Activated CD8-positive, alpha-beta memory T cell treated with anti-CD3 and anti-CD28 coated beads for 48 hours (primary cell): ENCODE measurements around the gene HLF.

ENCODE experiments used
- DNase-seq, 3 experiments: peaks; one replicate each; pipeline ENCODE4 v3.0.0-alpha.2; 2020; ENCODE audit warnings: low read depth in 2 of 3, low spot score in 2 of 3

HLF gene

DNA sequence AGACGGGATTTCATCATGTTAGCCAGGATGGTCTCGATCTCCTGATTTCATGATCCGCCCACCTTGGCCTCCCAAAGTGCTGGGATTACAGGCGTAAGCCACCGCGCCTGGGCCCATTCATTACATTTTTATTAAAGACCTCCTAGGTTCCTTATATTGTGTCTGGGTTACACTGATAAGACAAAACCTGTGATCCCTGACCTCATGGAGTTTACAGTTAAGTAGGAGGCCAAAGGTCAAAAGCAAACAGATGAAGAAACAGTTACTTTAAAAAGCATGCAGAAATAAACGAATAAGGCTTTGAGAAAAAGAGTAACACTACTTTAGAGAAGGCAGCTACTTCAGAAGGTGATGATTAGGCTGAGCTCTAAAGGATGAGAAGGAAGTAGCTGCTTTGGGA lies 14.9 kb upstream of the HLF start:
- no peak for DNase-seq

- no peak for DNase-seq
Measured at GRCh38 chr17:55254375-55254774, 10.4 kb upstream of the HLF start.

DNA sequence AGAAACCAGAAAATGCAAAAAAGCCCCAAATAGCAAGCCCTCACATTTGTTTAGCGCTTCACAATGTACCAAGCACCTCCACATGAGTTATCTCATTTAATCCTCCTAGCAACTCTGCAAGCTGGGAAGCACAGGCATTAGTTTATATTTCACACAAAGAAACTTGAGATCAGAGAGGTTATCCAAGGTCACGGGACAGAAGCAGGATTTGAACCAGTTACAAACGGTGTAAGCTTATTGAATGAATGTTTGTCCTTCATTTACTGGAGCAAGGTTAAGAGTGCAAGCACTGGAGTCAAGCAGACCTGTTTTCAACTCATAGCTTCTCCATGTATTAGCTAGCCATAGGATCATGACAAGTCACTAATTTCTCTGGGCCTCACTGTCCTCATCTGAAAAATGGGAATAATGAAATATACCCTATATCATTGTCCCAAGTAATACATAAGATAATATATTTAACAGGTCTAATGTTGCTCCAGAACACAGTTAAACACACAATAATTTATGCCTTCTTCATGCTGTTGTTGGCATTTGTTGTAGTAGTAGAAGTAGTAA lies 6.1 kb upstream of the HLF start:
- DNase-seq = no peak

DNA sequence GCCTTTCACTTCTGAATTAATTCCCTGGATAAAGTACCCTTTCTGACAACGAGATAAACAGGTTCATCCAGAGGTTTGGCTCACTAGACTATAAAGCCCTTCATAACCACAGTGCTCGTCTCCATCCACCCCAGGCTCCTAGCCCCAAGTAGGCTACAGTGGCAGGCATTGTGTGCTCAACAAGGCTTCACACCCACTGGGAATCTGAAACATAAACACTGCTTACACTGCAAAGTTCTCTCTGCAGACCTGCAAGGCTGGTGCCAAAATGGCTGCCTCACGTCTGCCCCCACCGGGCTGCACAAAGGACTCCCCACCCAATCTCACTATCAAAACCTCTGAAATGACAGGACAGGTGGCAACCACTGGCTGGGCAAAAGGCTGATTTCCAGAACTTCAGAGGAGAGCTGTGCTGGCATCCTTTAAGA lies 5.1 kb upstream of the HLF start:
- DNase-seq = no peak

- no peak for DNase-seq
Measured at GRCh38 chr17:55261311-55261710, 3.4 kb upstream of the HLF start.

- no peak for DNase-seq
Measured at GRCh38 chr17:55263569-55264277, 1.0 kb upstream of the HLF start.

DNA sequence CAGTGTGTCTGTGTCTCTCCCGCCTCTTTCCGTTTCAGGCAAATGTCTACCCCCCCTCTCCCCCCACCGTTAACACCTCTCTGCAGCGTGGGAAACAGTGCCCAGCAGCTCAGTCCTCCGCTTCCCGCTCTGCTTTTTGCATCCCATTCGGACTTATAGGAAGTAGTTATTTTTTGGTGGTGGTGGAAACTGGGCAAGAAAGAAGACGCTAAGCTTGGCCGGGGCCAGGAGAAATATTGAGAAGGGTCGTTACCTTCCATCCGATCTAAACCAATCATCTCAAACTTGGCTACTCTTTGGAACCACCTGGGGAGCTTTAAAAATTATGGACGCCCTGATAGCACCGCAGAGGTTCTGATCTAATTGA lies 499 bp upstream of the HLF start:
- no peak for DNase-seq

DNA sequence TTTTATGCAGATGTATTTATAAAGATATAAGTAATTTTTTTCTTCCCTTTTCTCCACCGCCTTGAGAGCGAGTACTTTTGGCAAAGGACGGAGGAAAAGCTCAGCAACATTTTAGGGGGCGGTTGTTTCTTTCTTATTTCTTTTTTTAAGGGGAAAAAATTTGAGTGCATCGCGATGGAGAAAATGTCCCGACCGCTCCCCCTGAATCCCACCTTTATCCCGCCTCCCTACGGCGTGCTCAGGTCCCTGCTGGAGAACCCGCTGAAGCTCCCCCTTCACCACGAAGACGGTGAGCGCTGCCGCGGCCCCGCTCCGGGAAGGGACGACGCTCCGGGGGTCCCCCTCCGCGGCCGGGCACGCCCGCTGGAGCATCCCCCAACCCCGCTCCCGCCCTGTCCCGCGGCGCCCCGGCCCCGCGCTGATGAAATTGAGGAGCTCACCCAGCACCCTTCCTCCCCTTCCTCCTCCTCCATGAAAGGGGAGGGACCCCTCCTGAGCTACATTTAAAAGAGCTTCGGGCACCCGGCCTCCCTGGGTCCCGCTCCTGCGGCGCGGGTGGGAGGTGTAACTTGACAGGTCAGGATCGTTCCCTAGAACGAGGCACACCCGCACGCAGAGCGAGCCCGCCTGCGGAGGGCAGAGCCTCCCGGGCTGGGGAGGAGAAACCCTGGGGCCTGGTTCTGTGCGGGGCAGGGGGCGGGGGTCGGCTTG lies 706 bp downstream of the HLF start:
- no peak for DNase-seq

GRCh38 chr17:55266051-55266957 lies 1.5 kb downstream of the HLF start:
- no peak for DNase-seq

DNA sequence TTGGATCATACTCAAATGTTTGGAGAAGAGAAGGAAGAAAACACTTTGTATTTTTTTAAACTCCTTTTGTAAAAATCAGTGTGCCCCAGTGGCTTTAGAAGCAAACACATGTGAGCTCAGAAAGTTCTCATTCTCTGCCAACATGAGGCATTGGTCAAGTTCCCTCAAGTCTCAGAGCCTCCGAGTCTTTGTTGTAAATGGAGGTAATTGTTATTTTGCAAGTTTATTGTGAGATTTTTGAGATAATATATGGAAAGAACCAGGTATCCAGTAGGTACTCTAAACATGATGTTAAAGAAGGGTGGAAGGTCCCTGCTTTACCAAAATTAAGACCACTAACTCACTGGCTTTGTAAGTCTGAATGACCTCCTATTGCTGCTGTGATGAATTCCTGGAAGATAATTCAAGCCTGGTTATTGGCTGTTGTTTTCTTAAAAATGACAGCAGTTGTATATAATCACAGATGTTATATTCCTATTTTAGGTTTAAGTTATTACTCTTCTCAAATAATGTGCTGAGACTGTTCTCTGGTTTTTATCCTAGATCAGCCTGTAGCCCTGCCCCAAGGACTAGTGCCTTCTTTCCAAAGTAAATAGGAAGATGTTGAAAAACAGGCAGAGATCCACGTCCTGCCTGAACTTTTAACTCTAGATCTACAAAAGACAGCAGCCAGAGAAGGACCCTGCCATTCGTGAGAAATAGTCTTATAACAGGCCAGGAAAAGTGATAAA lies 2.4 kb downstream of the HLF start:
- DNase-seq = no peak

- DNase-seq = no peak
Measured at GRCh38 chr17:55267777-55268648, 3.3 kb downstream of the HLF start.

DNA sequence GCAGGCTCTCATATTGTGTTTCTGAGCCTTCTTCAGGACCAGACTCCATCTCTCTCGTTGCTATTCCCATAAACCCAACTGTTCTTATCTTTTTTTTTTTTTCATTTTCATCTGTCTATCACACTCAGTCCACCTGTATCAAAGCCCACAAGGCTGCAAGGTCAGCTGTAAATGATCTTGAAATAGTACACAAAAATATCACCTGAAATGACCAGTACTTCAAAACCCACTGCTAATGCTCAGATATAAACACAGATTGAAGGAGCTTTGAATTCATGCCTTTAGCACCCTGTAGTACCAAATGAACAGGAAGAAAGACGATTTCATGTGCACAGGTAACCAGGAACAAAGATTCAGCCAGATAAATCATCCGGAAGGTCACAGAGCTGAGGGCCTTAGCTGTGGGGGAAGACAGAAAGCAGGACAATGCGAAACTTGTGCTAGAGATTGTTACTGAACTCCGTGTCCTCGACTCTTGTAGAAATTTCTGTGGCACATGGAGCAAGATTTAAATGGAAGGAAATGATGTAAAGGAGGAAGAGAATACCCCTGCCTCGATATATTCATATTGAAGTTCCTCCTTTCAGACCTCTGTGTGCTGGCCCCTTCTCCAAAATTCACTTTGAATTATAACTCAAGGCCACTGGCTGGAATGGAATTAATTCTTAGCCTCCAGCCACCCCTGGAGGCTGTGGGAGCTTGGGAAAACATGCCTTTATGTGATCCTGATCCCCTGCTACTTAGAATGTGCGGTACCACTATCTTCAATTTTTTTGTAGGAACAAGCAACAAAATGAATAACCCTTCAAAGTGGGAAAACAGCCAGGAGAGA lies 4.1 kb downstream of the HLF start:
- no peak for DNase-seq

DNA sequence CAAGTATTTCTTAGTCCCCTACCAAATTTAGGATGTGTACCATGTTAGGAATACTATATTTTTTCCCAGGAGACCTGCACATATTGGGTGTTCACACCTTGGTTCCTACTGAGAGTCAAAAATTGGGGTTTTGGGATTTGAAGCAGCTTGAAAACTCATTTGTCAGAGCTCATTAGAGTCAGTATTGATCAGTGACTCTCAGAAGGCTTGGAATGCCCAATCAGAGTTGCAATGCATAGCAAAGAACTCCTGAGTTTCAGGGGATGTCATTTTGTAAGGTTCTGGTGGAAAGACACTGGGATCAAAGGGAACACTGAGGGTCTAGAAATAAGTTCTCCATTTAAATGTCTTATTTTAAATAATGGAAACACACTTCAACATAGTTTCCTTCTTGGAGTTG lies 5.1 kb downstream of the HLF start:
- DNase-seq = no peak

DNA sequence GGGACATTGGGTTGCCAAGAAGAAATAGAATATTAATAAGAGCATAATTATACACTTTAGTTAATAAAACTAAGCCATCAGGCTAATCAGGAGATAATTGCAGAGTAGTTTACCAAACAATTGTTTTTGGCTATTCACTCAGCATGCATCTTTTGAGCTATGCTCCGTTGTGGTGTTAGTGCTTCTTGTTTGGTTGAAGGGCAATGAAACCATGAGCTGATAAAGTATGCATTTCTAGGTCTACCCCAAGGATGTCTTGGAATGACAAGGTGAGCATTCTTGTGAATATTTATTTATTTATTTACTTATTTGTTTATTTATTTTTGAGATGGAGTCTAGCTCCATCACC lies 6.4 kb downstream of the HLF start:
- DNase-seq = no peak

DNA sequence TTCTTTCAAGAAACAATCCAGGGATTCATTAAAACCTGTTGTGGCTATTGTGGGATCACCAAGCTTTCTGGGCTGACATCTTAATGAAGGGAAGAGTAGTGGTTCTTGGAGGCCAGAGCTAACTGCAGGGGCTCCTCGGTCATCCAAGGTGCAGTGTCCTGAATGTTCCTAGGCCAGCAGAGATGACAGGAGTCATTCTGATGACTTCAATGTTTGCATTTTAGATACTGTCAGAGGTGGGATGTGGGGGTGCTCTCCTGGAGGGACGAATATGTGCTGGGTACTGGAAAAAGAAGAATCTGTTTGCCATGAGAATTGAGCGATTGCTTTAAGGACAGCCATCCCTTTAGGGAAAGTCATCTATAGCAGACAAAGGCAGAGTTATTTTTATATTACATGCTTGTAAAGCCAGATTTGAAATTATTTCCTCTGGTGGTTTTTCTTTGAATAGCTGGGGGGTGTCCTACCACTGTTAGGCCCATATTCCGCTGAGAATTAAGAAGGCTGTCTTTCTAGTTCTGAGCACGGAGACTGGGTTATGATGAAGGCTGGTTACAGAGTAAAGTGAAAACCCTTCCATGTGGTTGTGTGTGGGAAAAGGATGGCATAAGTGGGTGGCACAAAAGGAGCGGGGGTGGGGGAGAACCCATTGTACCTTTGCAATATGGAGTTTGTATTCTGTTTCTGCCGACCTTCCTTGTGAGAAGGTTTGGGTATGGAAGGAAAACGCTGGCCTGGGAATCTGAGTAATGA lies 7.4 kb downstream of the HLF start:
- DNase-seq = no peak

- DNase-seq = no peak
Measured at GRCh38 chr17:55272711-55273578, 8.2 kb downstream of the HLF start.

GRCh38 chr17:55273579-55274354 lies 9.0 kb downstream of the HLF start:
- no peak for DNase-seq
